NCI-H510A (cell line): ENCODE measurements around the gene PRKAG2.
"Not testable (repeated sequence)": the region's sequence is repeated elsewhere in the genome, so short reads cannot be mapped to it uniquely, and the experiment has no call there.

Source experiments
- DNase-seq: peaks from one replicate; lab custom pipeline; 2025; lab: John Stamatoyannopoulos, UW

Gene PRKAG2

DNA sequence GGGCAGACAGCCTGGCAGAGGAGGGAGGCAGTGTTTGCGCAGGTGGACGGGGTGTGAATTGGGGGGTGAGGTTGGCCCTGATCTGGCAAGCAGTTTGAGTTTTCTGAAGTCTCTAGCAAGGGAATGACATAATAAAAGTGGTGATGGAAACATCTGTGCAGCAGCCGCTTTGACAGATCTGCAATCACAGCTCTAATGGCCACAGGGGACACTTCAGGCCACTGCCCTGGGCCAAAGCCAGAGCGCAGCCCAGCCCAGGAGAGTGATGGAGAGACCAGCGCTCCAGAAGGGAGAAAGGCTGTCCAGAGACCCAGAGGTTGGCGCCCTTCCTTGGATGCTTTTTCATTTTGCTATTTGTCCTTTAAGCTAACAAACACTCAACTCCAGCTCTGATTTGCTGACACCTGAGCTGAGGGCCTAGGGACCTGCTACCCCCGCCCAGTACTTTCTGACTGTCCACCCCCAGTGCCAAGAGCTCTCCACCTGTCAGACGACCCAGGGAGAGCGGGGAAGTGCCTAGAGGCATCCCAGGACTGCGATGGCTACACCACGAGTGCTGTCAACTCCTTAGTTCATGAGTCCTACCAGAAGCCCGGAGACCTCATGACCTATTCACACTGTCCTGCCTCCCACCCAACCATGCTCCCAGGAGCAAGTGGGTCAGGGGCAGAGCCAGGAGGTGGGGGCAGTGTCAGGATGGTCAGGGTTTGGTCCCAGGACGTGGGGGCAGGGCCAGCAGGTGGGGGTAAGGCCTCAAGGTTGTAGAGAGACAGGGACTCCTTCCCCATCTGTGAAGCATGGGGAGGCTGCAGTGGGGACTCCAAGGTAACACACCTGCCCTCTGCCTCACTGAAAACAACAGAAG, 112.6 kb downstream of the PRKAG2 start:
- DNase-seq = no peak

DNA sequence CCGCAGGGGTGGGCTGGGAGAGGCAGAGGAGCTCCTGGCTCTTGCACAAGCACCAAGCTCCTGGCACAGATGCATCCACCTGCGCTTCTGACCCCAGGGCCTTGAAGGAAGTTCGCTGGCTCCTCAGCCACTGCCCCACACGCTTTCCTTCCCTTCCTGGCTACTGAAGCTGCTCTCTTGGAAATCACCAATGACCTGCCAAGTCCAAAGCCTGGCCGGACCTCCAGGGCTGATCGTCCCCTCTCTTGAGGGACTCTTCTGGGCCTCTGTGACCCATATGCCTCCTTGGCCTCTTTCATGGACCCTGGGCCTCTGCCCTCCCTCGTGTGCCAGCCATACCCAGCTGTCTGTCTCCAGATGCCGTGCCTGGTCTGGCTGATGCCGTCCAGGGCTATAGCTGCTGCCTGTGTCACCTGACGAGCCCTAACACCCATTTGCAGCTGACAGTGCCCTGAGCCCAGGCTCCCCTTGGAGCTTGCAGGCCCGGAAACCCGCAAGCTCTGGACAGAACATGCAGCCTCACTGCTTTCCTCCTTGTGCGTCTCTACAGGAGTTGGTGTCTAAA, 113.4 kb downstream of the PRKAG2 start:
- no peak for DNase-seq

DNA sequence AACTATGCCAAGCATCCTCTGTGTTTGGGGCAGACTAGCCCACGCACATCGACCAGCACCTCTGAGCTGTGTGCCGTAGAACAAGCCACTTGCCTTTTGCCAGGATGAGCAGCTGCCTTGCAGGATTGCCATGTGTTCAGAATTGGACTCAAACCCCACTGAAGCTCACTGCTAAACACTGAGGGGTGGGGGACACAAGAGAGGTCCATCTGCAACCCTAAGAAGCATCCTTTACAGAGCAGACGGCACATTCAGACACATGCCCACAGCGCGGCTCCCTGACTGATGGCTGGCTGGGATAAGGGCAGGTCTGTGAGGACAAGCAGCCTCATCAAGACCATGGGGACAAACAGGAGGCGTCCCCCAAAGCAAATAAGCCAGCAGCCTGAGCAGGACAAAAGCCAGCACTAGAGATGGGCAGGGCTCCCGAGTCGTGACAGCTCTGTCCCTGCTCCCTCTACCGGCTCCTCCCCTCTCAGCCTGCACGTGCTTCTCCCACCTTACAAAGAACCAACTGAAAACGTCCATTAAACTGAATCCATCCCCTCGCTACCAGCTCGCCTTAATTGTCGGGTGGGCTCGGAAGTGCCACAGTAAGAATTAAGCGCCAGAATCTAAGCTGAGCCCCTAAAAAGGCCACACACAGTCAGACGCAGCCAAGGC, 114.2 kb downstream of the PRKAG2 start:
- DNase-seq = no peak

DNA sequence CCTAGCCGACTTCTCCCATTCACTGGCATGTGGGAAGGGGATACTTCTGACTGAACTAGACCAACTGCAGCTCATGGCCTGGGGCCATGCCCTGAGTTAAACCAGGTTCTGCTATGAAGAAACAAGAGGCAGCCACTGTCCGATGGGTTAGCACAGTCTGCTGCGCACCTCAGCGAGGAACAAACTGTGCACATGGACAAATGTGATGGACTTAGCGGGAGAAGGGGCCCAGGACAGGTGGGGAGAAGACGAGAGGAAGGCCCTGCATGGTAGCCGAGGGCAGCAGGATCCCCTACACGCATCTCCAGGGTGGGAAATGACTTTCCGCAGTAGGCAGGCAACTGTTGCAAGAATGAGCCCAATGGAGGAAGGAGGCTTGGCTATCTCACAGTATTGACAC, 115.0 kb downstream of the PRKAG2 start:
- DNase-seq = no peak

DNA sequence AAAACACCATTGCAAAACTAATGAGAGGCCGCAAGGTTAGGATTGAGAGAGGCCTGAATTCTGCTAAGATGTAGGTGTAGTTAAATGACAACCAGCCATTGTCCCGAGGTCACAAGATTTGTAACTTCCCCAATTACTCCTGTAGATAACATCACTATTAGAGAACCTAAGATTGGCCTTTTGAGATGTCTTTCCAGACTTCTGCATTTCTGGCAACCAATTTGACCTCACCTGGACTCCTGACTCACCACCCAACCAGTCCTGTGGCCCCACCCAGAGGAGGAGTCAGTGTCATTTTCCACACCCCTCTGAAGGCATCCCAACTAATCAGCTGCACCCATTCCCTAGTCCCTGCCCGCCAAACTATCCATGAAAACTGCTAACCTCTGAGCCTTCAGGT, 115.7 kb downstream of the PRKAG2 start:
- no peak for DNase-seq

DNA sequence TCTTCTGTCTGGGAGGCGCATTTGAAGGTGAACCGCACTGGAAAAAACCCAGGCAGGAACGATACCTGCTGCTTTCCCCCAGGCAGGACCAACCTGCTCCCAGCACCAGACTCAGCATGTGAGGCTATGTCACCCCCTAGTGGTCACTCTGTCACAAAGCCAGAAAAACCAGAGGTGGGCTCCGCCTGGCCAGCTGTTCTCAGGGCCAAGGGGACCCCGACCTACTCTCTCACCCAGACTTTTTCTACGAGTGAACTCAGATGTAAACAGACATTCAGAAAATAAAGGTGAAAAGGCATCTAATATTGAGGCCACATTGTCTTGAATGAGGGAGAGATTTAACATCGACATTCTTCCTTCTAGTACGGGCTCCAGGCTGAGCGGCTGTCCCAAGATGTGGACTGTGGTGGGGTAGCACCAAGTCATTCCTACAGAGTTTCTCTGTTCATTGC, 117.3 kb downstream of the PRKAG2 start:
- DNase-seq = peak; percentile 29

DNA sequence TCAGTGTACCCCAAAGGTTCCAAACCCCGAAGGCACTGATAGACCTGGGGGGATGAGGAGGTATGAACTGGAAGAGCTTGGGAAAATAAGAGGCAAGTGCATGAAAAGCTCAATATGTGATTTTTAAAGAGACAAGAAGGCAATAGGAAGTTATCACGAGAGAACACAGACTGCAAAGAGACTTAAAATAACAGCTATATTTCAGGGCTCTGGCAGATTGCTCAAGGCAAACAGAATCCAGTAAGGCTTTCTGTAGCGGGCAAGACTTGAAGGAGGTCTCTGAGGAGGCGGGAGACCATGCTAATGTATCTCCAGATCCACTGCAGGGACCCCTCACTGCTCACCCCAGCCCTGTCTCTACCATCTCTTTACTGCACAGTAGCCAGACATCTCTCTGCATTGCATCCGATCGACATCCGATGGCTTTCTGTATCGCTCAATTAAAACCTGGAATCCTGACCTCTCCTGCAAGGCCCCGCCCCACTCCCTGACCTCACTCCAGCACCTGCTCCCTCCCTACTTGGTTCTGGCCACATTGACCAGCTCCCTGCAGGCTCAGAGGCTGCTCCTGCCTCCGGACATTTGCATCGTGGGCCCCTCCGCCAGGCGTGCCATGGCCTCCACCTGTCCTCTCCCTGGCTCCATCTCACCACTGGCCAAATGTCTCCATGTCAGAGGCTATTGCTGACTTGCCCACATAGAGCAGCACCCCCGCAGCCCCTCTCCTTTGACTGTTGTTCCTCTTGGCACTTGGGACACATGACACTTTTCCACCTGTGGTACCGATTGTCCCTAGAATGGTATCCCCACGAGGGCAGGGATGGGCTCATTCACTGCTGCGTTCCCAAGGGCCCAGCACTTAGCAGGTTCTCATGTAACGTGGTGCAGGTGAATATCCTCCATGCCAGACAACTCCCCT, 118.0 kb downstream of the PRKAG2 start:
- no peak for DNase-seq

DNA sequence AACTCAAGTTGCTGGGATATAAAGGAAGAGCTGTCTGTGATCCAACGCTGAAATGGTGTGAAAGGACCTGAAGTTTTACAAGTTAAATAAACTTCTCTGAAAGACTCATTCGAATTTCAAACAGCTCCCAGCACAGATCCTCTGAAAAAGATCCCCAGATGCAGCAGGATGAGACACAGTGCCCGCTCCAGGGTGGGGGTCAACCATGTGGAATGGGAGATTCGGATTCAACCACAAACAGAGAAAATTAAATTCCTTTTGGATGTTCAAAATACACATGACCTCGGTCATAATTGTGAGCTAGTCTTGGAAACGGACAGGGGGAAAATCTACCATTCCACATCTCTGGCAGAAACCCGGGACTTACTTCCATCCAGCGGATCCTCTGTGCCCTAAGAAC, 119.6 kb downstream of the PRKAG2 start:
- no peak for DNase-seq

DNA sequence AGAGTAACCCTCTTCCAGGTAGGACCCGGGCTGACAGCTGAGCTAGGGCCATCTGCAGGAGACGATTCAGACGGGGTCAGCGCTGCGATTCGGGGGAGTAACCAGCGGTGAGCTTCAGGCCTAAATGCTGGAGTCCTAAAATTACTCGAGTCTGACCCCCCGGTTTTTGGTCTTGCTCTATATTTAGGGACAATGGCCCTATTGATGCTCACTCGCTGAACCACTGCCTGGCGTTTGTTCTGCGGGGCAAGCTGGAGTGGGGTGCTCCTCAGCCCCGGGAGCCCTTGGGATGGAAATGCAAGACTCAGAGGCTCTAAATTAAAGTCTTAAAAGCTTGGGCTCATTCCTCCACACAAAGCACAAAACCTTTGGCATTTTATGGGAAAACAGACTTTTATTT, 120.0 kb downstream of the PRKAG2 start:
- no peak for DNase-seq

DNA sequence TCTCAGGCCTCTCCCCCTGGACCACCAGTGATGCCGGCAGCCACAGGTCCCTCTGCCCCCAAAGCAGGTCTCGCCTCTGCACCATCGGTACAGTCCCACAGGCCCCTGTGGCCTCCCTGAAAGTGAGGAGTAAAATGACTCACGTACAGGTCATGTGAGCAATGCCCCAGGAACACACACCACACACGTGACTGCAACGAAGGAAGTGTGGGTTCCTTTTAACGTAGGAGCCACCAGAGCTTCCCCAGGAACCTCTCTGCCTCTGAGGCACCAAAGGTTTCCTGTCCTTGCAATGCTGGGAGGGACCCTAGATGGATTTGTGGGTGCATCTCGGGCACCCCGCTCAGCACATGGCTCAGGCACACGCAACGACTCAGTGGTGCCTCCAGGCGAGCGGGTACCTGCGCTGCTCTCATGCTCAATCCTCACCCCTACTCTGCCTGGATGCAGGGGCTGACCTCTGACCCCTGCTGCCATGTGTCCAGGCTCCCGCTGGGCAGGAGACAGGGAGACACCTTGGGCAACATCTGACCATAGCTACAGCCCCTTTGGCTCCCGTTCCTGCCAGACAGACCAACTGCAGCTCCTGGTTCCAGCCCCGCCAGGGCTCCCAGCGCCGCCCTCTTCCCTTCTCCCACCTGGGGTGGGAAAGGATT, 120.7 kb downstream of the PRKAG2 start:
- no peak for DNase-seq

DNA sequence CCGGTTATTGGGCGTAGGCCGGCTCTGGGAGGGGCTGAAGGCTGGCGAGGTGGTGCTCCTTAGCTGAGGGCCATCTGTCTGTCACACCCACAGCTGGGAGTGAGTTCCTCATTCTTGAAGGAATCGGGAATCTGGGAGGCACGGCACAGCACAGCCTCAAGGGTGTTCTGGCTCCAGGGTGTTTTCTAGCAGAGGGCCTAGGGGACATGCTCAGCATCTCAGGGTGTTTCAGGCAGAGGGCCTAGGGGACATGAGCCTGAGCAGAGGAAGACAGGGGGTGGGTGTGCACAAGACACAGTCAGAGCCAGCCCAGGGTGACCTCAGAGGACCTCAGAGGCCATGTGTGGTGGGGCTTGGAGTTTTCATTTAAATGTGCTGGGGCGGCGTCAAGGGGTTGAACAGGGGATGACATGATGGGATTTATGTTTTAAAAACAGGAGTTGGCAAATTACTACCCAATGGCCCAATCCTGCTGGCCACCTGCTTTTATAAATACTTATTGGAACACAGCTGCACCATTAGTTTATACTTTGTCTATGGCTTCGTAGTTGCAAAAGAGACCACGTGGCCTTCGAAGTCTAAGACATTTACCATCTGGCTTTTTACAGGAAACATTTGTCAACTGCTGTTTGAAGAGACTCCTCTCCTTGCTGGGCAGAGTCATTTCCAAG, 121.6 kb downstream of the PRKAG2 start:
- no peak for DNase-seq

DNA sequence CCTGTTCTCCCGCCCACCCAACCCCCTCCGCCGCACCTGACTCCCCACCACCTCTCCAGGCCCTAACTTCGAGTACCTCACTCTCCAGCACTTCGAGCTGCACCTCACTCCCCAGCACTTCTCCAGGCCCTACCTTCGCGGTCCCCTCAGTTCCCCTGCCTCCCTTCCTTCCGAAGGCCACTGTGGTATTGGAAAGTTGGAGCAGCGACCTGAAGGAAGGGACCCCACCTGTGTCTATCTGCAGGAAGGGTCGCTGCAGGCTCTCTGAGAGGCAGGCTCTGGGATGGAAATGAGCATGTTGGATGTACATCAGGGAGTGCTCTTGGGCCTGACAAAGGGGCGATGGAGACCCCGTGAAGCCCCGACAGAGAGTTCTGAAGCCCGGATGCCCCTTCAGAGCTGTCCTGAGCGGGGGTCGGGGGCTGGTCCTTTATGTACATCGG, 122.2 kb downstream of the PRKAG2 start:
- DNase-seq = no peak

DNA sequence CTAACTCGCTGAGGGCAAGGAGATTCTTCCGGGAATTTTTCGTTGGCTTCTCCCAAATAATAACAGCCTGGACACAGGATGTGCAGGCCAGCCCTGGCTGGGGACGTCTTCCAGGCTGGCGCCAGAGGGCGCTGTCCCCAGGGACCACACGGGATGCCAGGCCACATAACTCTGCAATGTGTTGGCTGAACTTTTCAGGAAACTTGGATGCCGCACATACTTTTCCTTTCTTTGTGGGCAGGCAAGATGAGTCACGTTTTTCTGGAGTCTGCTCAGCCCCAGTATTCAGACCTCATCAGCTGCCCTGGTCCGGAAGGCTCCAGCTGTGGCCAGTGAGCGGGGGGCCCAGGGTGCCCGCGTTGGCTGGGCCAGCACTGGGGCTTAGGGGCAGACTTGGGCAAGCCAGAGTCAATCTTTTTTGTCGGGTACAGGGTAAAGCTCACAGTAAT, 122.7 kb downstream of the PRKAG2 start:
- DNase-seq = peak; percentile 5

DNA sequence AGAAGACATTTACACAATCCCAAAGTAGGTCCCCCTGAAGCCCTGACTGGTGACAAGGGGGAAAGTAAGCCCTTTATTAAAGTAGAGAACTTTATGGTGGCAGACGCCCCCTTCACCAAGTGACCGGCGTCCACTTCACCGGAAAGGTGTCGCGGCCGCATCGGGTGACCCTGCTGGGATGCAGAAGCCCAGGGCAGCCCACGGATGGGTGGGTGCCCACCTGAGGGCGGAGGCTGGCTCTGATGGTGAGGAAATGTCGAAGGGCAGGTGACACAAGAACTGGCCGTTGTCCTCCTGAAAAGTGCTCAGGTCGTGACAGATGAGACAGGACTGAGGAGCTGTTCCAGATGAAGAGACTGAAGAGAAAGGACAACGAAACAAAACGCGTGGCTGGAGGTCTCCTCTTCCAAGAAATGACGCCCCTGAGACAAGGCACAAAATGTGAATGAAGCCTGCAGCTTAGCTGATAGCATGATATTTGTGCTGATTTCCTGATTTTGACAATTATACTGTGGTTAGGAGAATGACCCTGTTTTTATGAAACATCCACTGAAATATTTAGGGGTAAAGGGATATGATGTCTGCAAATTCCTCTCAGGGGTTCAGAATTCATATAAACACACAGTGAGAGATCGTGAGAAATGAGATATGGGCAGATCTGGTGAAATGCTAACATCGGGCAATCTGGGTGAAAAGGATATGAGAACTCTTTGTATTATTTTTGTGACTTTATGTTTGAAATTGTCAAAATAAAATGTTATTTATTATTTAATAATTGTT, 123.9 kb downstream of the PRKAG2 start:
- no peak for DNase-seq

DNA sequence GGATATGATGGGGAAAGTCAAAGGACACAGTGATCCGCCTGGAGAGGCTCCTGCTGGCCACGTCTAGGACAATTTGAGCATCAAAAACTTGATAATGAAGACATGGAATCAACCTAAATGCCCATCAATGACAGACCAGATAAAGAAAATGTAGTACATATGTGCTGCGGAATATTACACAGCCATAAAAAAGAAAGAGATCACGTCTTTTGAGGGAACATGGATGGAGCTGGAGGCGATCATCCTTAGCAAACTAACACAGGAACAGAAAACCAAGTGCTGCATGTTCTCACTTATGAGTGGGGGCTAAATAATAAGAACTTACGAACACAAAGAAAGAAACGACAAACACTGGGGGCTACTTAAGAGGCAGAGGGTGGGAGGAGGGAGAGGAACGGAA, 124.9 kb downstream of the PRKAG2 start:
- DNase-seq = no peak

DNA sequence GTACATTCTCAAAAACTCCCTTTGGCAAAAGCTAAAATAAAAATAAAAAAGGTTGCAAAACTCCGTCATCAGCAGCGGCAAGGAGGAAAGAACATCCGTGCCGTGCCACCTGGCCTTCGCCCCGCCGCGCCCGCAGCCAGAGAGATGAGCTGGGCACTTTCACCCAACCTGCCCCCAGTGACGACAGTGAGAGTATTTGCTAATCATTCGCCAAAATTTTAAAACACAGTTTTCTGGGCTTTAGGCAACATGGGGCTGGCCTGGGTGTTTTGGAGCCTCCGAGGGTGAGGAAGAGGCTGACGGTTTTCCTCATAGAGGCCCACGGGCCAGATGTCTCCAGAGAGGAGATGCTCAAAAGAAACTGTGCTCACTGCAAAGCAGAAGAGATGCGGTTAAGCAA, 128.2 kb downstream of the PRKAG2 start:
- DNase-seq = no peak

DNA sequence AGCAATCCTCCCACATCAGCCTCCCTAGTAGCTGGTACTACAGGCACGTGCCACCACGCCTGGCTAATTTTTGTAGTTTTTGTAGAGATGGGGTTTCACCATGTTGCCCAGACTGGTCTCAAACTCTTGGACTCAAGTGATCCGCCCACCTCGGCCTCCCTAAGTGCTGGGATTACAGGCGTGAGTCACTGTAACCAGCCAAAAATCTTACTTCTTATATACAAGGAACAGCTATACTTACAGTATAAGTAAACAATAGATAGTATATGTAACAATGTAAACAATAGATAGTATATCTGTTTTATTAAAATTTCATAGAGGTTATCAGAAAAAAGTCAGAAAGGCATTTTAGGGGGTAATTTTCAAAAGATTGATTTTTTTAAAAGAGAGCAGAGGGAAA, 128.9 kb downstream of the PRKAG2 start:
- not testable (repeated sequence) for DNase-seq

DNA sequence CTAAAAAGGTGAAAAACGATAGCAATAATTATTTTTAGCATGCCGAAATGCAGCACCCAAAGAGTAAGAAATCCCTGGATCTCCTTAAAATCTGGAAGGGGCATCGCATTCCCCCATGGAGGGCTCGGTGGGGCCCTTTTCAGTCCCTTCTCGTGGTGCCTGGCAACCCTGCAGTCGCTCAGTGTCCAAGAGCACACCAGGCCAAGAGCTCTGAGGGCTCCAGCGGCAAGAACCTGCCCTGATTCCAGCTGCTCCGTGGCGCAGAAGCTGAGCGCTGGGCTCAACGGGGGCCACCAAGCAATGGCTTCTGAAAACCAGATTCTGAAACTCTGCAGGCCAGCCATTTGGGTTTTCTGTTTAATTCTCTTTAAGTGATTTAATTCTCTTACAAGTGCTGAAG, 131.2 kb downstream of the PRKAG2 start:
- DNase-seq = no peak

DNA sequence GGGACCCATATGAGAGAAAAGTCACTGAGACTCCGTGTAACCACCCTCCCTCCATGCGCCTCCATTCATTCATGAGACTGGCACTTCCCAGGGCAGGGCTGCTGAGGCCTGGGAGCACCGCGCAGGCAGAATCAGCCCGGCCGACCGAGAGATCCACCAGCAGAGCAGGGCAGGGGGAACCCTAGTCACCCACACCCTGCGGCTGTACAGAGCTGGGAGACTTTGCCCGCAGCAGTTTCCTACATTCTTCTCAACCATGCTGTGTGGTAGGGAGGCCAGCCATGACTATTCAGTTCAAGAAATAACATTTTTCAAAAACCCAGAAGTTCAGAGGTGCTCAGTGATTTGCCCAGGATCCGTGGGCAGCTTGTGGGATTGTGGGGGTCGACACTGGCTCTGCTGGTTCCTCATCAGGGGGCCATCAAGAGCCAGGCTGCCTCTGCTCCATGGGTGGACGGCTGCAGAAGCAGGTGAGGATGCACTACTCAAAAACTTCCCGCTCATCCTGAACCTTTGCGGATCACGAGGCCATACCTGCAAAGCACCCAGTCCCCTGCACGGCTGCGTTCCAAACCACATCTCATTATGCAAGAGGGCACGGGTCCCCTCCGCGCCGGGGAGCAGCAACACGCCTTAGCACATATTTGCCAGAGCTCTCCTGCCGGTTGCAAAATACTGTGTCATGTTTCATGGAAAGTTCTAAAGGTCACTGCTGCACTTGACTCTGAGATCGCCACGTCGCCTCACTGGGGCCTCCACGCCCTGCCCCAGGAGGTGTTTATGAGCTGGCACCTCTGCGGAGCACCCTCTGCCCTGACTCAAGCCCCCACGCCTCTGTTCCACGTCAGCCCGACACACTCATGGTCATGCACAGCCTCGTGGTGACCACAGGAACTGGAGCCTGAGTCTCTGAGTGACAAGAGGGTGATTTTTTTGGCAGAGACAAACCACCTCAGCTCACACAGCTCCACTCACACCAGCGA, 132.0 kb downstream of the PRKAG2 start:
- peak; percentile 11 for DNase-seq
